Smooth muscle cell (in vitro differentiated cells): ENCODE measurements around the gene HAPLN1. TPM values are rescaled to one million over a fixed set of nuclear protein-coding genes. Genes with fewer than 3 reads are reported as not detected.

Experiments used
- DNase-seq: peaks from one replicate; lab custom pipeline; 2025; ENCODE audit not compliant: unreplicated experiment; lab: John Stamatoyannopoulos, UW
- H2AFZ ChIP-seq: fragments of 200-600 bp; sonication (generic); 2 replicates; pipeline ENCODE4 v1.6.0; 2016; ENCODE audit warnings: antibody characterized with exemption, low read depth, mild to moderate bottlenecking
- H3F3A ChIP-seq: fragments of 200-600 bp; sonication (generic); 2 replicates; pipeline ENCODE4 v1.6.0; 2017; ENCODE audit warnings: antibody characterized with exemption, low read depth
- H3K27ac ChIP-seq: fragments of 200-600 bp; sonication (generic); 2 replicates; pipeline ENCODE4 v1.5.1; 2016; ENCODE audit warnings: low read depth, mild to moderate bottlenecking
- H3K27me3 ChIP-seq: fragments of 200-600 bp; sonication (generic); 2 replicates; pipeline ENCODE4 v1.6.1; 2016; ENCODE audit warnings: low read depth, mild to moderate bottlenecking
- H3K36me3 ChIP-seq: fragments of 200-600 bp; sonication (generic); 2 replicates; pipeline ENCODE4 v1.5.1; 2016; ENCODE audit warnings: low read depth
- H3K4me1 ChIP-seq: fragments of 200-600 bp; sonication (generic); 2 replicates; pipeline ENCODE4 v1.5.1; 2016; ENCODE audit warnings: low read depth
- H3K4me2 ChIP-seq: fragments of 200-600 bp; sonication (generic); 2 replicates; pipeline ENCODE4 v1.6.0; 2016; ENCODE audit warnings: mild to moderate bottlenecking
- H3K4me3 ChIP-seq: fragments of 200-600 bp; sonication (generic); 2 replicates; pipeline ENCODE4 v1.5.1; 2016; ENCODE audit warnings: mild to moderate bottlenecking
- H3K79me2 ChIP-seq: fragments of 200-600 bp; sonication (generic); 2 replicates; pipeline ENCODE4 v1.6.0; 2016; ENCODE audit warnings: low read depth, mild to moderate bottlenecking
- H3K9ac ChIP-seq: fragments of 200-600 bp; sonication (generic); 2 replicates; pipeline ENCODE4 v1.6.0; 2016; ENCODE audit warnings: low read depth
- H3K9me3 ChIP-seq: fragments of 200-600 bp; sonication (generic); replicated peaks from 2 replicates; pipeline ENCODE4 v1.5.1; 2016; ENCODE audit warnings: low read depth
- H4K20me1 ChIP-seq: fragments of 200-600 bp; sonication (generic); 2 replicates; pipeline ENCODE4 v1.6.0; 2016; ENCODE audit warnings: low read depth
- WGBS: methylation state at CpG from one replicate; pipeline ENCODE4 v1.1.7; 2016; ENCODE audit warnings: low lambda C conversion rate; 5-methylcytosine and 5-hydroxymethylcytosine counted together
- polyA plus RNA-seq: library from polyadenylated mRNA; unstranded; fragments of >200 nt; fragmentation: Nextera tagmentation; extraction: Ambion mirVana; gene quantifications from 2 replicates; pipeline ENCODE4 v1.2.1, GENCODE V29; 2016
- small RNA-seq: library from RNA; depleted of rRNA; stranded (forward); fragments of <200 nt; gene quantifications from one replicate; pipeline ENCODE3, GENCODE V24; 2014
- total RNA-seq: library from RNA; depleted of rRNA; stranded (reverse); fragments of >200 nt; gene quantifications from 2 replicates; pipeline ENCODE4 v1.2.3, GENCODE V29; 2014
- TF ChIP-seq, protein P1 (sequence below): fragments of 200-600 bp; sonication (generic); IDR thresholded peaks from 2 replicates; pipeline ENCODE4 v1.5.1; 2017; ENCODE audit warnings: borderline replicate concordance, mild to moderate bottlenecking, antibody characterized with exemption; ENCODE audit not compliant: insufficient read depth, poor library complexity, severe bottlenecking

The HAPLN1 gene
- total and polyA plus RNA-seq, 2 experiments from 2014 or later = 69.8 to 119 TPM

DNA sequence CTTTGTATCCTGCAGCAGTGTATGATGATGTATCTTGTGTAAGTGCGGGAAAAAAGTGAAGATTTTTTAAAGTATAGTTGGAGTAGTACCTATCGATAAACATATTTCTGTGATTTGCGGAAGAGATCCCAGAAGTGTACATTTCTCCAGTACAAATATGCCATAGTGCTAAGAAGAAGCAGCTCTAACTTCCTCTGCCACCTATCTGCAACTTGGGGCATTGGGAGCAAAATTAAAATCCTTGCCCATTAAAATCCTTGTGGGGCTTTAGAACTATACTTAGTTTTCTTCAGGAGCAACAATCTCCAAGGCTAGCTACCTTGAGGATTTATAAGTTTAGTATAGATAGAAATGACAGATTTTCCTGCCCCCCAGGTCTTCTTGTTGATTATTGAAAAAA is 125.4 kb downstream of the HAPLN1 start:
- WGBS = over 99% methylated on average over 3 of the region's 3 CpGs
- Histone ChIP-seq H2AFZ (no peak overlapping the region), H4K20me1 (no peaks in the 10 kb centered on the region), H3K79me2 (no peaks in the 10 kb centered on the region), H3K4me3 (no peak overlapping the region), H3K9ac (no peak overlapping the region), H3K36me3 (no peaks in the 10 kb centered on the region), H3K27ac (no peak overlapping the region), H3K4me1 (no peaks in the 10 kb centered on the region), H3K27me3 (no peaks in the 10 kb centered on the region), H3K9me3 (no peaks in the 10 kb centered on the region), H3F3A (no peaks in the 10 kb centered on the region), H3K4me2 (no peak overlapping the region)
- DNase-seq = no peak
- TF ChIP-seq, protein P1, sequence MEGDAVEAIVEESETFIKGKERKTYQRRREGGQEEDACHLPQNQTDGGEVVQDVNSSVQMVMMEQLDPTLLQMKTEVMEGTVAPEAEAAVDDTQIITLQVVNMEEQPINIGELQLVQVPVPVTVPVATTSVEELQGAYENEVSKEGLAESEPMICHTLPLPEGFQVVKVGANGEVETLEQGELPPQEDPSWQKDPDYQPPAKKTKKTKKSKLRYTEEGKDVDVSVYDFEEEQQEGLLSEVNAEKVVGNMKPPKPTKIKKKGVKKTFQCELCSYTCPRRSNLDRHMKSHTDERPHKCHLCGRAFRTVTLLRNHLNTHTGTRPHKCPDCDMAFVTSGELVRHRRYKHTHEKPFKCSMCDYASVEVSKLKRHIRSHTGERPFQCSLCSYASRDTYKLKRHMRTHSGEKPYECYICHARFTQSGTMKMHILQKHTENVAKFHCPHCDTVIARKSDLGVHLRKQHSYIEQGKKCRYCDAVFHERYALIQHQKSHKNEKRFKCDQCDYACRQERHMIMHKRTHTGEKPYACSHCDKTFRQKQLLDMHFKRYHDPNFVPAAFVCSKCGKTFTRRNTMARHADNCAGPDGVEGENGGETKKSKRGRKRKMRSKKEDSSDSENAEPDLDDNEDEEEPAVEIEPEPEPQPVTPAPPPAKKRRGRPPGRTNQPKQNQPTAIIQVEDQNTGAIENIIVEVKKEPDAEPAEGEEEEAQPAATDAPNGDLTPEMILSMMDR = no peak

DNA sequence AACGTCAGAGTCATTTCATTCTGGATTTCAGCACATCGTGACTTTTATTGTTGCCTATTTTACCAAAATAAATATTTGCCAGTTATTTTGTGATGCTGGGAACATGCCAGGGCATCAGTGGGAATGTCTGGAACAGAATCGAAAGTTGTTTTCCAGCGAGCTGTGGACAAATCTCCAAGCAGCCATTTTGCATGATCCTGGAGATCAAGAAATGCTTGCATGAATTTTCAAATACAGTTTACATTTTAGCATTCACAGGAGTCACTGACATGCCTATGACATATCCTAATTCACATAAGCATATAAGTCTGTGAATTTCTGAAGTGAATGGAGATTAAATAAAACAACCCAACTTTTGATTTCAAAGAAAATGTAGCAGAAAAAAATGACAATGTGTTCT is 129.7 kb downstream of the HAPLN1 start:
- TF ChIP-seq, protein P1 = no peak
- no peak overlapping the region for H3K4me2 ChIP-seq
- H3K9ac ChIP-seq = no peak overlapping the region
- no peaks in the 10 kb centered on the region for H3K79me2 ChIP-seq
- H4K20me1 ChIP-seq = peaks cover 2% of the 10 kb centered on the region
- H3K9me3 ChIP-seq = no peaks in the 10 kb centered on the region
- DNase-seq = no peak
- 89% methylated on average over 4 of the region's 4 CpGs for WGBS
- H3K27ac ChIP-seq = peak overlapping the region; percentile 18
- peaks cover 15% of the 10 kb centered on the region for H3F3A ChIP-seq
- no peak overlapping the region for H3K4me3 ChIP-seq
- H3K27me3 ChIP-seq = no peaks in the 10 kb centered on the region
- H2AFZ ChIP-seq = no peak overlapping the region
- H3K36me3 ChIP-seq = no peaks in the 10 kb centered on the region
- no peaks in the 10 kb centered on the region for H3K4me1 ChIP-seq

GRCh38 chr5:83589786-83590185 is 130.9 kb downstream of the HAPLN1 start:
- no peak overlapping the region for H2AFZ ChIP-seq
- no peak overlapping the region for H3K4me2 ChIP-seq
- peaks cover 1% of the 10 kb centered on the region for H3K4me1 ChIP-seq
- no peak overlapping the region for H3K27ac ChIP-seq
- H4K20me1 ChIP-seq = peaks cover 4% of the 10 kb centered on the region
- WGBS = 48% methylated on average over 1 of the region's 1 CpG
- no peaks in the 10 kb centered on the region for H3K9me3 ChIP-seq
- H3F3A ChIP-seq = peaks cover 27% of the 10 kb centered on the region
- DNase-seq = no peak
- H3K79me2 ChIP-seq = no peaks in the 10 kb centered on the region
- no peaks in the 10 kb centered on the region for H3K36me3 ChIP-seq
- H3K4me3 ChIP-seq = no peak overlapping the region
- H3K9ac ChIP-seq = no peak overlapping the region
- no peaks in the 10 kb centered on the region for H3K27me3 ChIP-seq
- TF ChIP-seq, protein P1 = no peak

Small RNA genes within 50 kb of the gene (small RNA-seq; reads per million reads assigned to genes)
- not detected for gene RN7SKP295
- gene RNU6-620P = not detected

Other genes with a start within 250 kb of the HAPLN1 start
- gene VCAN, start 249.1 kb downstream of the HAPLN1 start, total RNA-seq = 2,724 and 3,065 TPM in 2 replicates
- 551 and 702 TPM in 2 replicates for gene VCAN, start 249.1 kb downstream of the HAPLN1 start, polyA plus RNA-seq